Measurements from ENCODE around the gene FKBP1B.
A peak's percentile ranks its signal among the peaks of the same experiment; 100 is the strongest.
"Not testable (repeated sequence)": the region's sequence is repeated elsewhere in the genome, so short reads cannot be mapped to it uniquely, and the experiment has no call there.

Gene FKBP1B

DNA sequence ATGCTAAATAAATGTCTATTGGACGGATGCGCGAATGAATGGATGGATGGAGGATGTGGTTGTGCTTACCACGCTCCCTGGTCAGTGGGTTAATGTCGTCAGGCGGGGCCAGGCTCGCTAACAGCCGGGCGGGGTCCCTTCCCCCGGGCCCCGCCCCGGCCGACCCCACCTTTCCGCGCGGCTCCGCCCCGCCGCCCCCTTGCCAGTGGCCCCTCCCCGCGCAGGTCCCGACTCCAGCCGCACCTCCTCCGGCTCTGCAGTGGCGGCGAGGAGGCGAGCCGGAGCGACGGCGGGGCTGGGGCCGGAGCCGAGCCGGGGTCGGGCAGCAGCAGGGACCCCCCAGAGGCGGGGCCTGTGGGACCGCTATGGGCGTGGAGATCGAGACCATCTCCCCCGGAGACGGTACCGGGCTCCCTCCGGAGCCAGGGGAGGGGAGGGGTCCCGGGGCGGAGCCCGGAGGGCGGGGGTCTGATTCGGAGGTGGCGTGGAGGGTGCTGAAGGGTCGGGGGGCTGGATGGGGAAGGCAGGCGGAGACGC is at the start of gene FKBP1B:
TSS of gene FKBP1B (plus strand) at position 257 of the 537 bp plus-strand sequence. CDS start at position 366, 109 bp downstream.
- DNase-seq, result peak; percentile 40

DNA sequence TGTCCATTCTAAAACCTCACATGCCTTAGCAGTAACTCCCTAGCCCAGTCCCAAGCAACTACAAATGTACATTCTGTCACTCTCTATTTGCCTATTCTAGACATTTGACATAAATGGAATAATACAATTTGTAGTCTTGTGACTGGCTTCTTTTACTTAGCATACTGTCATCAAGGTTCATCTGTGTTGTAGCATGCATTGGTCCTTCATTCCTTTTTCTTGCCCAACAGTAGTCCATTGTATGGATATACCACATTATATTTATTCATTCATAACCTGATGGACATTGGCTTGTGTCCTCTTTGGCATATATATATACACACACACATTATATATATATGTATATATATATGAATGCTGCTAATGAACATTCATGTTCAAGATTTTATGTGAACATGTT is 41.8 kb upstream of the FKBP1B start:
- DNase-seq, result no peak

DNA sequence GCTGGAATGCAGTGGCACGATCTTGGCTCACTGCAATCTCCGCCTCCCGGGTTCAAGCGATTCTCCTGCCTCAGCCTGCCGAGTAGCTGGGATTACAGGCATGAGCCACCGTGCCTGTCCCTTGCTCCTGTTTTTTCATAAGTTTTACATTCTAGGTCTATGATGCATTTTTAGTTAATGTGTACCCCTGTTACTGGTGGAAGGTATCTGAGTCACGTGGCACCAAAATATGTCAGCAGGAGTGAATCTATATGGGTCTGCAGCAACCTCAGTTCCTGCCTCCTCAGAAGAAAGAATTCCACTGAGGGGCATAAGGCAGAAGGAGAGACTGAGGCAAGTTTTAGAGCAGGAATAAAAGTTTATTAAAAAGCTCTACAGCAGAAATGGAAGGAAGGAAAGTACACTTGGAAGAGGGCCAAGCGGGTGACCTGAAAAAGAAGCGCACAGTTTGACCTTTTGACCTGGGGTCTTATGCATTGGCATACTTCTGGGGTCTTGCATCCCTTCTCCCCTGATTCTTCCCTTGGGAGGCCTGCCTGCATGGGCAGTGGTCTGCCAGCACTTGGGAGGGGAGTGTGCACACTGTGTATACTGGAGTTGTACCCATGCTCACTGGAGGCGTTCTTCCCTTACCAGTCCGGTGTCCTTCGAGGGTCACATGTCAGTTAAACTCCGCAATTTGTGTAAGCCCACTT is 40.7 kb upstream of the FKBP1B start:
- no peak for DNase-seq

DNA sequence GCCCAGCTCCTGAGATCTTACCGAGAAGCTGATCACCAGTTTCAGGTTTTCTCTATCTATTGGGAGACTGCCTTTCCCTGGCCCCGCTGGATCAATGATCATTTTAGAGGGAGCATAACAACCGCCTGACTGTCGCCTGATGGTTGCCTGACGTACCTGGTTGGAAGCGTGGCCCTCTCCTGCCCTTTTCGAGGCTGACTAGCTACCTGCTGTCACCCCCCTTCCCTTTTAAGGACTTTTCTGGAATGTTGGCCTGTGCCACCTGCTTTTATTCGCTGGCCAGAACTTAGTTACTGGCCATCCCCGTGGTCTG is 40.2 kb upstream of the FKBP1B start:
- no peak for DNase-seq

DNA sequence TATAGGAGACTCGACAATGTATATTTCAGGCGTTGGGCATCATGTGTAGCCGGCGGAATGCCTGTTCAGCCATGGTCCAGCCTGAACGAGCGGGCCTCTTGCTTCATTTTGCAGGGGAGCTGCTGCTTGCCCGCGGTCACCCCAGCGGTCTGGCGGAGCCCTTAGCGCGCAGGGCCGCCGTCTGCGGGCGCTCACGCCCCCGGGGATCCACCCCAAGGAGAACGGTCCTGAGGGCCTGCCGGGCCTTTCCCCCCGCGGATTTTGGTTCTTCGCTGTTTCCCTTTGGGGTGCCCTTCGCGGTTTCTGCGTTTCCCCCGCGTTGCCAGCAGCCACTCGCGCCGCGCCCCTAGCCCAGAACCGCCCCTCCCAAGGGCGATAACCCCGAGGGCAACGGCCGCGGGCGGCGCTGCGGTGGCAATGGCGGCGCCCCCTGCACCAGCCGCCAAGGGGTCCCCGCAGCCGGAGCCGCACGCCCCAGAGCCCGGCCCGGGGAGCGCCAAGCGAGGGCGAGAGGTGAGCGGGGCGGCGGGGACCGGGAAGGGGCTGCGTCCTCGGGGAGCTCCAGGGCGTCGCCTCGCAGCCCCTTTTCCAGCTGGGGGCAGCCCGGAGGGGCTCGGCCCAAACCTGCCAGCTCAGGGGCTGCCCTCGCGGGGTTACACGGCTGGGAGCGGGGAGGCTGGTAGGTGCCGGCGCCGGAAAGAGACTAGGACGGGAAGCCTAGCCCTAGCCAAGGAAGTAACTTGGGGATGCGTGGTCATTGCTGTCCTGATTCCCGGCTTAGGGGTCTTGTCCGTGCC is 39.7 kb upstream of the FKBP1B start, which contains the start of gene MFSD2B:
TSS of gene MFSD2B (plus strand) at position 406 of the 797 bp plus-strand sequence. CDS start at position 418, 12 bp downstream.
- peak; percentile 76 for DNase-seq

DNA sequence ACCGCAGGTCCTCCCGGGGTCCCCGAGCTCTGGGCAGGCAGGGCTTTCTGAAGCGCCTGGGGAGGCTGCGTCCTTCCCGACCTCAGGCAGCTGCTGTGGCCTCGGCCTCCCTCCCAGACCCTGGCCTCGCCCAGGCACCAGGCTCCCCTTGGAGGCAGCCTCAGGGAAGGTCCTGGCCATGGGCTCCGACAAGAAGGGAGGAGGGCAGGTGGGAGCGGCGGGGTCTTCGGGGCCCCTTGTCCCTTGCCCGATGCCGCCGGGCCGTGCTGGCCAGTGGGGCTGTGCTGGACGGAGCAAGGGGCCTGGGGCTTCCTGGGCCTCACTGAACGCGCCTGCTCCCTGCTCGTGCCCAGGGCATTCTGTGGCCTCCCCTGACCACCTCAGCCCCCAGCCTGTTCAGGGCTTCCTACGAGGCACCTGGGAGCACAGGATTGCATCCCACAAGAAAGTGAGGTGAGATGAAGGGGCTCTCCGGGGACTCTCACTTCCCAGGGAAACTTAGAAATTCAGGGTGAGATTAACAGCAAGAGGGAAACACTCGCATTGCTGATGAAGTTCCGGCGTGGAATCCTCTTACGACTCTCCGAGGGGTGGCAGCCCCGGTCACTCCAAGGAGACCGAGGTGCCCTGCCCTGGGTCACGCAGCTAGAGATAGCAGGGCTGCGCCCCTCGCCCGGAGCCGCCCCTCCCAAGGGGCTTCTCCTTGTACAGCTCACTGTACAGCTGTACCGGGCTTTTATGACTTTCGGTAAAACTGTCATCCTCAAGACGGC is 38.9 kb upstream of the FKBP1B start:
- peak; percentile 44 for DNase-seq

DNA sequence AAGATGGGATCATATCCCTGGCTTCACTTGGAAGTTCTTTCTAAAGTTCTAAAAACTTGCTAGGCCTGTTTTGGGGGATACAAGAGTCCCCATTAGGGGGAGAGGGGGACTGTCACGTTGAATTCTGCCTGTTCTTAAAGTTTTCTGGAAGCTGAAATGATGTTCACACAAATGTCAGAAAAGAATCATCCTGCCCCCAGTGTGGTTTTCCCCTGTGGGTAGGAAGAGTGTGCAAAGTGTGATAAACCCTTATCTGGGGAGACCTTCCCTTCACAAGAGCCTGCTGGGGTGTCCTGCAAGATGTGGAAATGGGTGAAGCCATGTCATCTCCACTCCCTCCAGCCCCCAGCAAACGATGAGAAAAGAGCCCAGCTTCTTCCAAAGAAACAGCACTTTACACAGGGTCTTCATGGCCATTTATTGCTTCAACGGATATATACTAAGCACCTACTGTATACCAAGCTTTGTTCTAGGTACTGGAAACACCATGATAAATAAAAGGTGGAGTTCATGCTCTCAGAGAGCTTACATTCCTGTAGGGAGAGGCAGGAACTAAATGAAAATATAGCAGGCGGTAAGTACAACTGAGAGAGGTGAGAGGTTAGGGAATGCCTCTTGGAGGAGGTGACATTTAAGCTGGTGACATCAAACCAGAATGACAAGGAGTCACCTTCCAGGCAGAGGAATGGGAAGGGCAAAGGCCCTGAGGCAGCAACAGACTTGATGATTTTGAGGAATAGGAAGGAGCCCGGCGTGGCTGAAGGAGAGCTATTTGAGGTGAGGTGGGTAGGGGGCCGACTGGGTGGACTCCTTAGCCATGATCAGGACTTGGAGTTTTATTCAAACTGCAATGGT is 38.1 kb upstream of the FKBP1B start:
- peak; percentile 99 for DNase-seq

DNA sequence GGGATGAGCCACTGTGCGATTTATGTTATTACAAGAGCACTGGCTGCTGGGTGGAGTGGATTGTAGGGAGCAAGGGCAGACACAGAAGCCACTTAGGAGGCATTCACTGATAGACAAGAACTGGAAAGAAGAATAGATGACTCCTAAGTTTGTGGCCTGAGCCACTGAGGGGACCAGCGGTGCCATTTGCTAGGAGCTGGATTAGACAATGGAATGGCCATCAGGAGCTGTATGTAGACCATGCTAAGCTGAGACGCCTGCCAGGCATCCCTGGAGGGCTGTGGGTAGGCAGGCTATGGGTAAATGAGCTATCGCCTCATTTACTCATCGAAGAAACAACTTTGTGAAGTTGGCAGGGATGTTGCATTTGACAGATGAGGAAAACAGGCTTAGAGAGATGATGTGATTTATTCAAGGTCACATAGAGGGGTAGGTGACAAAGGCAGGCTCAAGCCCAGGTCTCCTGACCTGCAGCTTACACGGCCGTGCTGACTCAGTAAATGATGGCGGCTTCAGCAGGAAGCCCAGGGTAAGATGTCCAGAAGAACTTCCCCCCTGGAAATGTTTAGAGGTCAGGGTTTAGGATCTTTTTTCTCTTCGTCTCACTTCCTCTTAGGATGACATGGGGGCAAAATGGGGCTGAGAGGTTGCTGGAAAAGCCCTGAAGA is 36.9 kb upstream of the FKBP1B start:
- DNase-seq, result no peak

DNA sequence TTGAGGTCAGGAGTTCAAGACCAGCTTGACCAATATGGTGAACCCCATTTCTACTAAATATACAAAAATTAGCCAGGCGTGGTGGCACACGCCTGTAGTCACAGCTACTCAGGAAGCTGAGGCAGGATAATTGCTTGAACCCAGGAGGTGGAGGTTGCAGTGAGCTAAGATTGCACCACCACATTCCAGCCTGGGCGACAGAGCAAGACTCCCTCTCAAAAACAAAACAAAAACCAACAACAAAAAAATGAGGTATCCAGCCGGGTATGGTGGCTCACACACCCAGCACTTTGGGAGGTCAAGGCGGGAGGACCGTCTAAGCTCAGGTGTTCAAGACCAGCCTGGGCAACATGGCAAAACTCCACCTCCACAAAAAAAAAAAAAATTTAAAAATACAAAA is 34.6 kb upstream of the FKBP1B start:
- not testable (repeated sequence) for DNase-seq

DNA sequence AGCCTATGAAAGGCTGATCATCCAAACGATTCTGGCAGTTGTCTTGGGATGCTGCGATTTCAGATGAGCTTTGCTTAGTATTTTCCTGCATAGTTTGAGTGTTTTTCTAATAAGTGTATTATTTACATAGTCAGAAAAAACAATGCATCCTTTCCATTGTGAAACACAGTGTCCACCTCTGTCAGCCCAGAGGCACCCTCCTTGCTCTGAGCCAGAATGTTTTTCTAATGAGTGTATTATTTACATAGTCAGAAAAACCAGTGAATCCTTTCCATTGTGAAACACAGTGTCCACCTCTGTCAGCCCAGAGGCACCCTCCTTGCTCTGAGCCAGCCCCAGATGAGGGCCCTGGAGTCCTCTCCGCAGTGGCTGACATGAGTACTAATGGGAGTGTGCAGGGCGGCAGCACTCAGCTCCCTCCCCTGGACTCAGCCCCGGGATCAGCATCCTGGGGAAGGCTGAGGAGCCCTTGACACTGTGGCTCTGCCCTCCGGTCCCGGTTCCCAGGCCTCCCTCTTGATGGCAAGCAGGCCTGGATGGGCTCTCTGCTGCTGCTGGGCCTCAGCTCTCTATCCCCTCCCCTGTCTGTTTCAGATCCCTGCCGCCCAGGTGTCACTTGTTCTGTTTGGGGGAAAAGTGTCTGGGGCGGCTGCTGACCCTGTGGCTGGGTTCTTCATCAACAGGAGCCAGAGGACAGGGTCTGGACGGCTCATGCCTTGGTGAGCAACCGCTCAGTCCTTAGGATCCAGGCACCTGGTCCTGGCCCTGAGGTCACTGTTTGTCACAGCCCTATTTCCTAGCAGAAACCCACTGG is 33.8 kb upstream of the FKBP1B start:
- no peak for DNase-seq

DNA sequence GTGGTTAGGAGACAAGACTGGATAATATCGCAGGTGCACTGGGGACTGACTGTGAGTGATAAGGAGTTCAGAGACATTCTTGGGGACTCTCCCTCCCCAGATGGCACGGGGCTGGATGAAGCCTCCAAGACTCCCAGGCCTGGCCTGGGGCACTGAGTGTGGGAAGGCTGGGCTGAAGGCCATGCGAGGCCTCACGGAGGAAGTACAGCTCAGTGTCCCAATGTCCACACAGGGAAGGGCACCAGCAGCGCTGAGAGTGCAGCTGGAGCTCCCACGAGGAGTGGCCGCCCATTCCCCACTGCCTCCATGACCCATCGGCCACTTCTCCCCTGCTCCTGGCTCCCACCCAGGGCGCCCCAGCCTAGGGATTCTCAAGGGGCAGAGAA is 33.2 kb upstream of the FKBP1B start:
- DNase-seq, result peak; percentile 60

DNA sequence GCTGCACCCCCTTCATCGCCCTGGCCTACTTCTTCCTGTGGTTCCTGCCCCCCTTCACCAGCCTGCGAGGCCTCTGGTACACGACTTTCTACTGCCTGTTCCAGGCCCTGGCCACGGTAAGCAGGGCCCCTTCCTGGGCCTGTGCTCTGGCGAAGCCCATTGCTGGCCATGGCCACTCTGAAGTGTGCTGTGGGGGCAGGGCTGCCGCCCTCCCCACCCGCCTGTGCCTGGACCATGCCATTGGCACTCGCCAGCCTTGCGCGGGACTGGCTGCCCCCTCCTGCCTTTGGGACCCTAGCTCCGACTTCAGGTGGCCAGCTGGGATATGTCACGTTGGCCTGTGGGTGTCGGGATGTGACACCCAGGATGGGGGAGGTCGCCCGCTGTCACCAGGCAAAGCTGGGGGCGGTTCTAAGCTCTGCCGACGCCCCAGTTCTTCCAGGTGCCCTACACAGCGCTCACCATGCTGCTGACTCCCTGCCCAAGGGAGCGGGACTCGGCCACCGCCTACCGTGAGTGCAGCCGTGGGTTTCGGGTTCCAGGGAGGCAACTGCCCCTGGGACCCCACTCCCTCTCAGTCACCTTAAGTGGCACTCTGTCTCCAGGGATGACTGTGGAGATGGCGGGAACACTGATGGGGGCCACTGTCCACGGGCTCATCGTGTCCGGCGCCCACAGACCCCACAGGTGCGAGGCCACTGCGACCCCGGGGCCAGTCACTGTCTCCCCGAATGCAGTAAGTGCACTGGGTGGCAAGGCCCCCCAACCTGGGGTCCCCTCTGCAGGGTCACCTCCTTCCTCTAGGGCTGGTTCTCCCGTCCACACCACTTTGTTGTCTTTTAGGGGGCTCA is 32.5 kb upstream of the FKBP1B start:
- DNase-seq, result no peak

DNA sequence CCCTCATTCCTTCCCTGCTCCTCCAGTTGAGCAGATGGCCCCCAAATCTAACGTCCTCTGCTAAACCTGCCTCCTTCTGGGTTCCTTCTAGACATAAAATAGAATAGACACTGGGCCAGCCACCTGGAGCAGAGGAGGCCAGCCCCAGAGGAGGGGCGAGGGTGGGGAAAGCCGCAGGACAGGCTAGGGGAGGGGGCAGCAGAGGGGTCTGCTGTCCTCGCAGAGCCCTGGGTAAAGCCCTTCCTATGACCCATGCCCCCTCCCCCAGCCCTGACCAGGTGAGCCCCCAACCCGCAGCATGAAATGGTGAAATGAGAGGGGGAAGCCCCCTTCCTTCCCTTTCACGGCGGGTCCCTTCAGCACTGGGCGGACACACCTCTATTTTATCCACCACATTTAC is 31.8 kb upstream of the FKBP1B start:
- DNase-seq, result no peak

DNA sequence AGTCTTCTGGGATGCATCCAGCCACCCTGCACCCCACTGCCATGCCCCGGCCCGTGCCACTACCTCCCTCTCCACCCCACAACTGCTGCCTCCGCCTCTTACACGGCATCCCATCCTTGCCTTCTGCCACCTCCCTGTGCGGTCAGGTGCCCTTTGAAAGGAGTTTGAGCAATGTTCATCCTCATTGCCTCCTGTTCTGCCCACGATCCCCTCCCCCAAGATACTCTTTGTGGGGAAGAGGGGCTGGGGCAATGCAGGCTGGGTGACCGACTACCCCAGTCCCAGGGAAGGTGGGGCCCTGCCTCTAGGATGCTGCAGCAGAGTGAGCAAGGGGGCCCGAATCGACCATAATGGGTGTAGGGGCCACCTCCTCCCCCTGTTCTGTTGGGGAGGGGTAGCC is 31.3 kb upstream of the FKBP1B start:
- DNase-seq, result no peak

DNA sequence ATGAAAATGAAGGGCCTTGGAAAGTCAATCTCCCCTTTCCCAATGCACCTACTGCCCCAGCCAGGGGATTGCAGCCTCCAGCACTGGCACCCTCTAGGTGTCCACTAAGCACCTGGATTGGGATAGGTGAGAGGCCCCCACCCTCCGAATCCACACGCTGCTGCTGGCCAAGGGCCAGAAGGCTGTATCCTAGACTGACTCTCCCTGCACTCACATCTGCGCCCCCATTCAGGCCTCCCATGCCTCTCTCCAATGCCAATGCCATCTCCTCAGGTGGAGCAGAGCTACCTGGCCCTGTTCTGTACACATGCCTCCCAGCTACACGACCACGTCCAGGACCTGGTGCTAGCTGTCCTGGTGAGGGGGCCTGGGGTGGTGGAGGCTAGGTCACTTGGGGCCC is 29.8 kb upstream of the FKBP1B start:
- no peak for DNase-seq

DNA sequence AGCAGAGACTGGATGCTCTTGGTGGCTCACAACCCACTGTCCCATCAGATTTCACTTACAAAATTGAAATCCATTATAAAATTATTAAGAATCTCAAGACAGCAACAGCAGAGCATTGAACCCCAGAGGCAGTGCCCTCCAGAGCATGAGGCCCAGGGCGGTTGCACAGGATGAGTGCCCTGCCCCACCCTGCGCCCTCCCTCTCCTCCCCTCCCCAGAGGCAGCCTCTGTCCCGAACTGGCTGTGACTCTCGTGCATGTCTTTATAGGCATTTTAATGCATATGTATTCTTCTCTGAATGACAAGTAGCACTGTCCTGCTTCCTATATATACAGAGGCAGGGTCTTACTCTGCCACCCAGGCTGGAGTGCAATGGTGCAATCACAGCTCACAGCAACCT is 29.3 kb upstream of the FKBP1B start:
- peak; percentile 29 for DNase-seq

DNA sequence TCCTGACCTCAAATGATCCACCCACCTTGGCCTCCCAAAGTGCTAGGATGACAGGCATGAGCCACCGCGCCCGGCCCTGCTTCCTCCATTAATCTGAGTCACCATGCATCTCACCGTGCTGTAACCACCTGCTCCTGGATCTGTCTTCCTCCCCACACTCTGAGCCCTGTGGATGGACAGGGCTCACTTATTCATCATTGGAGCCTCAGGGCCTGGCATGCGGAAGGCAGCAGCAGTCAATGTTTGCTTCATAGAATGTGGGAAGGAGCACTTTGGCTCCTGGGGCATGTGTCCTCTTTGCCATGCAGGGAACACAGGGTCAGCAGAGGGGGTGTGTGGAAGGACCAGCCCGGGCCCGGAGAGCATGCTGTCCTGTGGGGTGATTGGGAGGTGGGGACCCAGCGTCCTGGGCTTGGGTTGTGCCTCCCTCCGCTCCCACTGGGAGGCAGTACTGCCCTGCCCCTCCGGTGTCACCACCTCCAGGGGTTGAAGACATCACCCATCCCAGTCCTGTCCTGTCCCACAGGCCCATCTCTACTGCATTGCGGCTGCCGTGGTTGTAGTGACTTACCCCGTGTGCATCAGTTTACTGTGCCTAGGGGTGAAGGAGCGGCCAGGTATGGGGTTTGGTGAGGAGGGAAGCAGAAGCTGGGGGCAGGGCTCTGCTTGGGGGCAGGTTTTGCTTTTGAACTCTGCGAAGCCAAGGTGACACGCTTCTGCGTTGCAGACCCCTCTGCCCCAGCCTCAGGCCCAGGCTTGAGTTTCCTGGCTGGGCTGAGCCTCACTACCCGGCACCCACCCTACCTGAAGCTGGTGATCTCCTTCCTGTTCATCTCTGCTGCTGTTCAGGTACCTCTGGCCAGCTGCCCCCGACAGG is 28.2 kb upstream of the FKBP1B start:
- peak; percentile 50 for DNase-seq

DNA sequence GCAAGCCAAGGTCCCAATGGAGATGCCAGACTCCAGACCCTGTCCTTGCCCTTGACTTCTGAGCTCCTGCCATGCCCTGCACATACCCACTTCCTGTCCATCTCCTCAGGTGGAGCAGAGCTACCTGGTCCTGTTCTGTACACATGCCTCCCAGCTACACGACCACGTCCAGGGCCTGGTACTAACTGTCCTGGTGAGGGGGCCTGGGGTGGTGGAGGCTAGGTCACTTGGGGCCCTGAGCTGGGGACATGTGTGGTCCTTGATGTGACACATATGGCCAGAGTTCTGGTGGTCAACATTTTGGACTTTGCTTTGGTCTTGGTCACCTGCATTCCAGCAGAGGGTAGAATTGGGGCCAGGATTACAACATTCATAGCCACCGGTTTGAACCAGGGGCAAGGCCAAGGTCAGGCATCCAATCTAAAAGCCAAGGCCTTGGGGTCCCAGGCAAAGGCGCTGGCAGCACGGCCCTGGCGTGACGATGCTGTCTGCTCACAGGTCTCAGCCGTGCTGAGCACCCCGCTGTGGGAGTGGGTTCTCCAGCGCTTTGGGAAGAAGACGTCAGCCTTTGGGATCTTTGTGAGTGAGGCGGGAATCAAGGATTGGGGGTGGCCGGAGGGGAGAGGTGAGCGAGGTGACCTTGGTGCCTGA is 27.1 kb upstream of the FKBP1B start:
- DNase-seq, result no peak

All from hematopoietic multipotent progenitor cell treated with erythropoietin and hydrocortisone succinate and interleukin-3 and kit ligand, for 8 days (in vitro differentiated cells).